Activated T-helper 2 cell treated with anti-CD3 and anti-CD28 coated beads, Interferon-gamma antibody, Interleukin-2, Interleukin-4, amounts not matched to agents 10 μg/mL and 5 μg/mL and 100 μg/mL, durations not matched to agents 14 hours and 24 hours and 36 hours (primary cell): ENCODE results near the gene FAHD1. TPM values are rescaled to one million over a fixed set of nuclear protein-coding genes. Genes with fewer than 3 reads are reported as not detected.
"Not testable (repeated sequence)": the region's sequence is repeated elsewhere in the genome, so short reads cannot be mapped to it uniquely, and the experiment has no call there.

Source experiments
- DNase-seq: peaks from one replicate; pipeline ENCODE4 v3.0.0; 2021; ENCODE audit warnings: low spot score
- H3K27ac Mint-ChIP-seq: one replicate; pipeline ENCODE4 v1.8.0; 2021; ENCODE audit warnings: mixed read lengths
- H3K27me3 Mint-ChIP-seq: one replicate; pipeline ENCODE4 v1.8.0; 2021; ENCODE audit warnings: low read depth, mixed read lengths
- H3K36me3 Mint-ChIP-seq: one replicate; pipeline ENCODE4 v1.8.0; 2021; ENCODE audit warnings: low read depth, mixed read lengths
- H3K4me1 Mint-ChIP-seq: one replicate; pipeline ENCODE4 v1.8.0; 2021; ENCODE audit warnings: low read depth, mixed read lengths
- H3K4me3 Mint-ChIP-seq: one replicate; pipeline ENCODE4 v1.8.0; 2021; ENCODE audit warnings: low read depth, mild to moderate bottlenecking, moderate library complexity, mixed read lengths
- H3K9me3 Mint-ChIP-seq: one replicate; pipeline ENCODE4 v1.8.0; 2021; ENCODE audit warnings: mixed read lengths
- intact Hi-C: fragments of 100-400 bp; cut with micrococcal nuclease; formaldehyde crosslinking; loops from one replicate; pipeline ENCODE4 v1.15.1; 2023
- total RNA-seq: library from RNA; stranded (reverse); gene quantifications from 2 replicates; pipeline ENCODE4 v1.2.3, GENCODE V29; 2022

Gene FAHD1
- total RNA-seq, 1 donor from 2014 or later: 17.6 TPM

DNA sequence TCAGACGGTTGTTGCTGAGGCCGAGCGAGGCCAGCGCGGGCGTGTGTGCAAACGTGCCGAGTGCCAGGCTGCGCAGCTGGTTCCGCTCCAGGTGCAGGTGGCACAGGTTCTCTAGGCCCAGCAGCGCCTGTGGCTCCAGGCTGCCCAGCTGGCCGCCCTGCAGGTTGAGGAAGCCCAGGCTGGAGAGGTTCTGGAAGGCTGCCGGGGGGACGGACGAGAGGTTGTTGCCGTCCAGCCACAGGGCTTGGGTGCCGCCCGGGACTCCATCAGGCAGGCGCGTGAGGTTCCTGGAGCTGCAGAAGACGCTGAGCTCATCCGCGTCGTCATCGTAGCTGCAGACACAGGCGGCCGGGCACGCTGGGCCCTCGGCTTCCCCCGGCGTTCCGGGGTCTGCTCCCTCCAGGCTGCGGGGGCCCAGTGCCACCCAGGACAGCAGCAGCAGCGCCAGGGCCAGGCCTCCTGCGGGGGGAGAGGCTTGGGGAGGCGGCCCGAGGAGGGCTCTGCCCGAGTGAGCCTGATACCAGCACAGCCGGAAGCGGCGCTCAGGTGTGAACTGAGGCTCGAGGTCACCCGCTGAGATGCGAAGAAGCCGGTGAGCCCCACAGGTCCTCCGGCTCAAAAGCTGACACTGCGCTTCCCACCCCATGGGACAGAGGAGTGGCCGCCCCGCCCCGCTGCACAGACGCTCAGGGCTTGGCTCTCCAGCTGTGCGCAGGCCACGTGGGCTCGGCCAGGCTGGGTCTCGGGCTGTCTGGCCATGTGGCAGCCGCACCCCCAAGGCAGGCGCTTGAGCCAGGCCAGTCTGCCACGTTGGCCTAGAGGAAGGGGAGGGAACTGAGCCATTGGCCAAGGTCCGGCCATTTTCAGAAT is 34.8 kb upstream of the FAHD1 start:
- Mint-ChIP-seq H3K36me3 (peaks cover 7% of the 10 kb centered on the region), H3K4me3 (no peak overlapping the region), H3K4me1 (no peaks in the 10 kb centered on the region), H3K27me3 (no peaks in the 10 kb centered on the region), H3K9me3 (peaks cover 1% of the 10 kb centered on the region), H3K27ac (no peak overlapping the region)
- DNase-seq: no peak
- intact Hi-C loops: no loop called here

DNA sequence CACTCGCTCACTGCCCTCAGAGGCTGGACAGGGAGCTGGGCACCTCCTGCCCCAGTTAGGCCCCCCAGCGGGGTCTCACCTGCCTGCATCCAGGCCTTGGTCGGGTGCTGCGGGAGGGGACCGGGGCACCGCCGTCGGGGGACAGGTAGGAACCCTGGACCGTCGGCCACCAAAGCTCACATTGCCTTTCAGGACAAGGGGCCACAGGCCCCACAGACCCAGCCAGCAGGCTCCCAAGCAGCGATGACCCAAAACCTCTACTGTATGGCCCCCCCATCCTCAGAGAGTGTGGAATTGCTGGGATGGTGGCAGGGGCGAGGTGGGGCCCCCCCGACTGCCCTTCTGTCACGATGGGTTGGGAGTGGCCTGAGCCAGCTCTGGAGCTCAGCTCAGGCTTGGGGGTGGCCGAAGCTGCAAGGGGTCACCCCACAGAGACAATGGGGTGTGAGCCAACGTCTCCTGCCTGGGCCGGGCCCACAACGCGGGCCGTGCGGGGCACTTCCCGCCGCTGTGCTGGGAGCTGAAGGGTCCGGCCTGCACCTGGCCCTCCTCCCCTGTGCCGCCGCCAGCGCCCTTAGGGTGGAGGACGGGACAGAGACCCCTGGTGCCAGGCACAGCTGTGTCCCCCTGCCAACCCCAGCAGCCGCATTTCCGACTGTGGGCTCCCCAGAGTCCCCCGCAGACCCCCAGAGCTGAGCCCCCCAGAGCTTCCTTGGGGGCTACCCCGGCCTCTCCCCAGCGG is 34.0 kb upstream of the FAHD1 start:
- intact Hi-C loops: no loop called here

DNA sequence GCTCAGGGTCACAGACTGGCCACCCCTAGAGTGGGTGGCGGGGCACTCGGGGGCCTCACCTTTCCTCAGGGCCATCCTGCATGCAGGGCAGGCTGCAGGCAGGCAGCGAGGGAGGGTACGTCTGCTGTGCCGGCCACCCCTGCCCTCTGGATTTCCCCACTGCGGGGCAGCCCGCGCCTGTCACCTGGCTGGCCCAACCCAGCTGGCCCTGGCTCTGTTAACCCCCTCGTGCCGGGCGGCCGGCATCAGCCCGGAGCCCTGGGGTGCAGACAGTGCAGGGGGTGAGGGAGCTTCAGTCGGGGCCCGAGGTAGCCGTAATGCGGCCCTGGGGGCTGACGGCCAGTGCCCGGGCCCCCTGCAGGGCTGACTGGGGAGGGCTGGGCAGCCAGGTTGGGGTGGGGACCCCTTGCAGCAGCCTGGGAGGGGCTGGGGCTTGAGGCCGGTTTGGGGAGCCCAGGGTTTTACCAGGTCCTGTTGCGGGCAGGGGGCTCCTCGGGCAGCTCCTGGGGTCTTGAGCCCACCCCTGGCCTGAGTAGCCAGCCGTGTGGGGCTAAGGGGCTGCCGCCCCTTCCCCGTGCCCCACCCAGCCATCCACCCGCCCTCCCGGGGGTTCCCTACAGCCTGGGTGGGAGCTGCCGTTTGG is 33.3 kb upstream of the FAHD1 start, which contains the start of gene IGFALS:
IGFALS (minus strand) TSS at position 128 of the 643 bp plus-strand sequence; CDS start at position 75, 53 bp downstream.
- peaks cover 8% of the 10 kb centered on the region for H3K36me3 Mint-ChIP-seq
- intact Hi-C loops: no loop called here

More for the DNA sequence above, 34.0 kb upstream of the FAHD1 start:
- H3K4me3 Mint-ChIP-seq: no peak overlapping the region
- no peak for DNase-seq
- no peaks in the 10 kb centered on the region for H3K27me3 Mint-ChIP-seq
- no peaks in the 10 kb centered on the region for H3K4me1 Mint-ChIP-seq
- peaks cover 8% of the 10 kb centered on the region for H3K36me3 Mint-ChIP-seq
- peaks cover 3% of the 10 kb centered on the region for H3K9me3 Mint-ChIP-seq
- H3K27ac Mint-ChIP-seq: no peak overlapping the region

DNA sequence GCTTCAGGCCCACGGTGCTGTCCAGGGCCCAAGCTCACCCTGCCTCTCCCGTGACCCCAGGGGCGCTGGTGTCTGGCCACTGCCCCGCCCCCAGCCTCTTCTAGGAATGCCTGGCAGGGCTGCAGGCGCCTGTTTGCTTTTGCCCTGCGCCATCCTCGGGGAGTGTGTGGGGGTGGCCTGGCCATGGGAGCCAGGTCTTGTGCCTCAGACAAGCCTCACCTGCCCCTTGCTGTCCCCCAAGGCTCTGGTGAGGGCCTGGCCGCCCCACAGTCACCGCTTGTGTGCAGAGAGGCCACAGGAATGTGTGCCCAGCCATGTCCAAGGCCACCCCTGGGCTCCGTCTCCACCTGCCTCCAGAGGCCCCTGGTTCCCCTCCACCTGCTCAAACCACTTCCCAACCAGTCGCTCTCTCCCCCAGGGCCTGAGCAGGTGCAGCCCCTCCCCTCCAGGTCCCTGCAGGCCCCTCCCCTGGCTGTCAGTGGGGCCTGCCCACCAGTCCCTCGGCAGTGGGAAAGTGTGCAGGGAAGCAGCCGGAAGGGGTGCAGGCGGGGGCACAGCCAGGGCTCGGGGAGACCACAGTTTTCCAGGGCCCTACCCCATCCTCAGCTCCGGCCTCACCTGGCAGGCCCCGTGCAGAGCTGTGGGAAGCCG is 32.7 kb upstream of the FAHD1 start:
- no peak overlapping the region for H3K27ac Mint-ChIP-seq
- H3K9me3 Mint-ChIP-seq: peaks cover 8% of the 10 kb centered on the region
- intact Hi-C loops: no loop called here

More for the DNA sequence above, 33.3 kb upstream of the FAHD1 start, which contains the start of gene IGFALS:
- Mint-ChIP-seq H3K4me3 (no peak within 1 kb of the TSS), H3K27me3 (no peaks in the 10 kb centered on the region), H3K4me1 (no peaks in the 10 kb centered on the region), H3K27ac (no peak within 1 kb of the TSS), H3K9me3 (peaks cover 3% of the 10 kb centered on the region)
- DNase-seq: no peak

DNA sequence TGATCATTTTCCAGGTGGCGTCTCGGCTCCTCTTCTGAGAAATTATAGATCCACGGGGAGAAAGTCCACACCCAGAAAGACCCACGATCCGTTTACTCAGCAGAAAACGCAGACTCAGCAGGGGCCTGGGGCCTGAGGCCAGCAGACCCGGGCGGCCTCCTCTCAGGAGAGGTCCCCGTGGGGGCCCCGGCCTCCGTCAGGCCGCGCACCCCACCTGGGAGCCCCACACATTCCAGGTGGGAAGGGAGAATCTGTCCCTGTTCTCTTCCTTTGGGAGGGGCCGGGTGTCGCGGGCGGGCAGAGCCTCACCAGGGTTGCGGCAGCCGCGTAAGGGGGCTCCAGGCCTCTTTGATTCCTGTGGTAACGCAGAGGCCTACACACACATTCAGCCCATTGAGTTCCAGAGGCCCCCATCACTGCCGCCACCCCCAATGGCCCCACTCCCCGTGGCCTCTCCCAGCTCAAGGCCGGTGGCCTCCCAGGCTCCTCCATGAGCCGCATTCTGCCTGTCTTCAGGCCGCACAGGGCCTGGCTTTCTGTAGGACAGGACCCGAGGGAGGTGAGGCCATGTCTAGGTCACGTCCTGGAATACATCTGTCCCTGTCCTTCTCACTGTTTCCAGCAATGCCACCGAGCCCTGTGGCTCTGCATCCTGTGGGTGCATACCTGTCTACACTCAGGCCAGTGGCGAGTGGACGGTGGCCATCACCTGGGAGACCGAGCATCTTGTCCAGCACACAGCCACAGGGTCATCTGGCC is 31.9 kb upstream of the FAHD1 start:
- Mint-ChIP-seq H3K27ac (no peak overlapping the region), H3K36me3 (peaks cover 3% of the 10 kb centered on the region), H3K4me3 (no peak overlapping the region), H3K9me3 (peaks cover 15% of the 10 kb centered on the region), H3K4me1 (no peaks in the 10 kb centered on the region), H3K27me3 (no peaks in the 10 kb centered on the region)
- intact Hi-C loops: no loop called here
- DNase-seq: no peak

More for the DNA sequence above, 32.7 kb upstream of the FAHD1 start:
- DNase-seq: no peak
- Mint-ChIP-seq H3K4me1 (no peaks in the 10 kb centered on the region), H3K36me3 (peaks cover 3% of the 10 kb centered on the region), H3K4me3 (no peak overlapping the region), H3K27me3 (no peaks in the 10 kb centered on the region)

DNA sequence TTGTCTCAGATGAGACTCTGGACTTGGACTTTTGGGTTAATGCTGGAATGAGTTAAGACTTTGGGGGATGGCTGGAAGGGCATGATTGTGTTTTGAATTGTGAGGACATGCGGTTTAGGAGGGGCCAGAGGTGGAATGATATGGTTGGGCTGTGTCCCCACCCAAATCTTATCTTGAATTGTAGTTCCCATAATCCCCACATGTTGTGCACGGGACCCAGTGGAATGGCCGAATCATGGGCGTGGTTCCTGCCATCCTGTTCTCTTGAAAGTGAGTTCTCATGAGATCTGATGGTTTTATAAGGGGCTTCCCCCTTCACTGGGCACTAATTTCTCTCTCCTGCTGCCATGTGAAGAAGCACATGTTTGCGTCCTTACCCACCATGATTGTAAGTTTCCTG is 27.7 kb upstream of the FAHD1 start:
- peaks cover 22% of the 10 kb centered on the region for H3K9me3 Mint-ChIP-seq
- H3K4me1 Mint-ChIP-seq, H3K4me3 Mint-ChIP-seq, H3K27me3 Mint-ChIP-seq, DNase-seq, H3K36me3 Mint-ChIP-seq, intact Hi-C loops, H3K27ac Mint-ChIP-seq: not testable (repeated sequence)

DNA sequence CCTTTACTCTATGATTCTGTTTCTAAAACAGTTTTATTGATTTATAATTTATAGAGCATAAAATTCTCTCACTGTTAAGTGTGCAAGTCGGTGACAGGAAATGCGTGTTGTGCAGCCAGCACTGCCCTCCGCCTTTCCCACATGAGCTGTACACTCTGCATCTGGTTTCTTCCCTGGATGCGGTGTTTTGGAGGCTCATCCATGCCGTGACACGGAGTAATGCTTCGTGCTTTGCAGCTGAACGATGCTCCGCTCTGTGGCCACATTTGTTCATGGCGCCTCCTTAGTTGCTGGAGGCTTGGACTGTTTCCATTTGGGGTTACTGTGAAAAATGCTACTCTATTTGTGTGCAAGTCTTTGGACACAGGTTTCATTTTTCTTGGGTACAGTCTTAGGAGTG is 26.3 kb upstream of the FAHD1 start:
- Mint-ChIP-seq H3K4me1 (no peaks in the 10 kb centered on the region), H3K4me3 (no peak overlapping the region), H3K36me3 (peaks cover 8% of the 10 kb centered on the region), H3K9me3 (peaks cover 22% of the 10 kb centered on the region), H3K27me3 (no peaks in the 10 kb centered on the region), H3K27ac (no peak overlapping the region)
- intact Hi-C loops: no loop called here
- DNase-seq: no peak

DNA sequence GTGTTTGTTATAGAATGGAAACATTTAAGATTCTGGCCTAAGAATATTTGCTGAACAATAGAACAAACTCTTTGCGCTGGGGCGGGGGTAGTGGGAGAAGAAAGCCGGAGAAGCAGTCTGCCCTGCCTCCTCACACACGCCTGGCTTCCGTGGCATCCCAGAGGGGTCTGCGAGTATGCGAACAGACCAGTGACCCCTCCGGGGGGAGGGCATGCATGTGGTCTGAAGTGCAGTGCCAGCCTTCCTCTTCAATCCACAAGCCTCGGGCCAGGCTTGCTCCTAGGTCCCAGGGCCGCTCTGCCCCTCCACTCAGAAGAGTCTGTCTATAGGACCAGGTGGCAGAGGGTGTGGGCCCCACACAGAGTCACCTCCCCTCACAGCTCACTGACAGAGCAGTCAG is 19.4 kb upstream of the FAHD1 start:
- intact Hi-C loops: no loop called here
- no peak overlapping the region for H3K4me3 Mint-ChIP-seq
- no peak for DNase-seq
- H3K9me3 Mint-ChIP-seq: no peaks in the 10 kb centered on the region
- peaks cover 23% of the 10 kb centered on the region for H3K36me3 Mint-ChIP-seq
- H3K27ac Mint-ChIP-seq: no peak overlapping the region
- H3K27me3 Mint-ChIP-seq: no peaks in the 10 kb centered on the region
- no peaks in the 10 kb centered on the region for H3K4me1 Mint-ChIP-seq

DNA sequence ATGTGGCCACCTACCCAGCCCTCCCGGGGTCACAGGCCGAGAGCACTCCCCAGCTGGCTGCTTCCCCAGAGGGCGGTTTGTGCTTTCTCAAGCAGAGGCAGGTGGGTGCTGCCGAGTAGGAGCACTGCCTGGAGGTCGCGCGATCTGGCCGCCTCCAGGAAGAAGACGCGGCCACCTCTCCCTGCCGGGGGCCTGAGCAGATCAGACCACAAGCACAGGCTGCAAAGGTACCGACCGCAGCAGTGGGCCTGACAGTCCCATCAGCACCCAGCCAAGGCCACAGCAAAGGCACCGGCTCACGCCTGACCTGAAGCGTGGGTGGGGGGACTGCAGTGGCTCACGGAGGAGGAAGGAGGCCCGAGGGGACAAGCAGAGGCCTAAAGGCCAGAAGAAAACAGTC is 18.3 kb upstream of the FAHD1 start:
- no peak overlapping the region for H3K4me3 Mint-ChIP-seq
- DNase-seq: no peak
- no peaks in the 10 kb centered on the region for H3K27me3 Mint-ChIP-seq
- peaks cover 2% of the 10 kb centered on the region for H3K4me1 Mint-ChIP-seq
- no peak overlapping the region for H3K27ac Mint-ChIP-seq
- peaks cover 29% of the 10 kb centered on the region for H3K36me3 Mint-ChIP-seq
- intact Hi-C loops: no loop called here
- H3K9me3 Mint-ChIP-seq: no peaks in the 10 kb centered on the region

DNA sequence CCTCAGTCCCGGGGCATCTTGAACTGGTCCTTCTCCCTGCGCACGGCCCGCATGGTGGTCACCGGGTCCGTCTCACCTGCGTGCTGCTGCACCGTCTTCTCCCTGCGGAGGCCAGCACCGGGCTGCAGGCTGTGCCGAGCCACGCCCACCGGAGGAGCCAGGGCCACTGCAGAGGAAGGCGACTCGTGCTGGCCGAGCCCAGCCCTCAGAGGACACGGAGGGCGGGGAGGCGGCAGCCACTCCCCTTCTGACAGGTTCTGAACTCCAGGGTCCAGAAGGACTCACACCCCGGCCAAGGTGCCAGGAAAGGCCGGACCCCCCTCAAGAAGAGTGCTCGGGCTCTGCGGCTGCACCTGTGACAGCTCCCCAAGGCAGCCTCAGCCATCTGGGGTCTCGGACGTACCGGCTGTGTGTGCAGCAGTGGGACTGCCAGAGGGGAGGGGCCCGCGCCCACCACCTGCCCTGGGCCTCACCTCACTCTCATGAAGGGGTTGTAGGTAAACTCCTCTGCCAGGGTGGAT is 17.7 kb upstream of the FAHD1 start:
- intact Hi-C loops: no loop called here
- no peak for DNase-seq
- Mint-ChIP-seq H3K4me3 (no peak overlapping the region), H3K9me3 (no peaks in the 10 kb centered on the region), H3K27ac (no peak overlapping the region), H3K4me1 (peaks cover 2% of the 10 kb centered on the region), H3K27me3 (no peaks in the 10 kb centered on the region), H3K36me3 (peaks cover 31% of the 10 kb centered on the region)

DNA sequence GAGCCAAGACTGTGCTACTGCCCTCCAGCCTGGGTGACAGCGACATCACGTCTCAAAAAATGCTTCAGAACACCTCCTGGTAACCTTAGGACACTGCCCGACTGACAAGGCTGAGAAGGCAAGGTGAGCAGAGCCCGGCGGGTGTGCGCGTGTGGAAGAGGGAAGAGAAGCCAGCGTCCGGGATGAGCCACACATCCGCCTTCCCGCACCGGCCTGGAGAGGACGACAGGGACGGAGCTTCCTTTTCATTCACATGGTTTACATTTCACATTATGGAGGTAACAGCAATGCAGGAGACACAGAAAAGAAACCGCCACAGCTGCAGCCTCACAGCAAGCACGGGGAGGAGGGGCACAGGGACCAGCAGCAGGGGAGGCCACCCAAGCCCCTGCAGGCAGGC is 16.9 kb upstream of the FAHD1 start:
- no peaks in the 10 kb centered on the region for H3K27me3 Mint-ChIP-seq
- no peak overlapping the region for H3K4me3 Mint-ChIP-seq
- intact Hi-C loops: no loop called here
- peaks cover 2% of the 10 kb centered on the region for H3K4me1 Mint-ChIP-seq
- H3K9me3 Mint-ChIP-seq: no peaks in the 10 kb centered on the region
- H3K36me3 Mint-ChIP-seq: peaks cover 35% of the 10 kb centered on the region
- DNase-seq: no peak
- no peak overlapping the region for H3K27ac Mint-ChIP-seq

DNA sequence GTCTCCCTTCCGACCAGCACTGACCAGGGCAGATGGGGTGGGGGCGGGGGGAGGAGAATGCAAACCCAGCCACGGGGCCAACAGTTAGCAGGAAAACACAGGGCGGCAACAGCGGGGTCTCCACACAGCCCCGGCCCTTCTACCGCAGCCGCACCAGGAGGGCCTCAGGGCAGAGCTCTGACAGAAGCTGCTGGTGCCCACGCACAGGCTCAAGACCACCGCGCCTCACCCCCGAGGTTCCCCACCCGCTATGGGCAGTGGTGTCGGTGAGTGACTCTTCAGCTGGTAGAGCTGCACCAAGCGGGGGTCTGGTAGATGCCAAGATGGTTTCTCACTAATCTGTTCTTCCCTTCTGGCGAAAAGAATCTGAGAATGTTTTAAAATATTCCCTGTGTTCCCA is 16.5 kb upstream of the FAHD1 start:
- intact Hi-C loops: no loop called here
- no peaks in the 10 kb centered on the region for H3K9me3 Mint-ChIP-seq
- H3K36me3 Mint-ChIP-seq: peaks cover 38% of the 10 kb centered on the region
- no peak for DNase-seq
- H3K27me3 Mint-ChIP-seq: no peaks in the 10 kb centered on the region
- H3K27ac Mint-ChIP-seq: no peak overlapping the region
- no peak overlapping the region for H3K4me3 Mint-ChIP-seq
- peaks cover 2% of the 10 kb centered on the region for H3K4me1 Mint-ChIP-seq
